Measurements from ENCODE around the gene NUP98.

DNA sequence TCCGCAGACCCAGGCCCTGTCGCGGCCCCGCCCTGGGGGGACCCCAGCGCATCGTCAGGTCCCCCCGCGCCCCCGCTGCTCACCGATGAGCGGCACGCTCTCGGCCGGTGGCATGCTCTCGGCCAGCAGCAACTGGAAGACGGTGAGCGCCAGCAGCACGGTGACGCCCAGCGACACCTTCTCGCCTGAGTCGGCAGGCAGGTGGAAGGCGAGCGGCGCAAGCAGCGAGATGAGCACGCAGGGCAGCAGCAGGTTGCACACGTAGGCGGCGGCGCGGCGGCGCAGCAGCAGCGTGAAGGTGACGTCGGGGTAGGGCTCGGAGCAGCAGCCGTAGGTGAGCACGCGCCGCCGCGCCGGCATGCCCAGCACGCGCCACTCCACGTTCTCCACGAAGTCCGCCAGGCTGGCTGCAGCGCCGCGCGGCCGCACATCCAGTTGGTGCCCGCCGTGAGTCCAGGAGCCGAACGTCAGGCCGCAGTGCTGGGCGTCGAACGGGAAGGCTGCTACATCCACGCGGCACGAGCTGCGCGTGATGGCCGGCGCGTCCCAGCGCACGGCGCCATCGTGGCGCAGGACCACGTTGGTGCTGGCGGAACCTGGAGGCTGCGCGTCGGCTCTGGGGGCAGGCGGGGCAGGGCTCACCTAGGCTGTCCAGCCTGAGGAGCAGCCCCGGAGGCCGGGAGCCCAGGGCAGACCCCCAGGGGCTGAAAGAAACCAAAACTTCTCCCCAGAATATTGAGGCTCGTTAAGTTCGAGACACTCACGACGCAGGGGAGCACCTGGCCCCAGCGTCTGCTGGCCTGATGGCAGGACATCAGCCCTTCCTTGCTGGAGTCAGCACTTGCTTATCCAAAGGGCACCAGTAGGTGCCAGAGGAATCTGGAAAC lies 130.0 kb downstream of the NUP98 start:
- TF ChIP-seq POLR2AphosphoS5 (IDR thresholded peaks at IDR 0.05; ENCODE audit: low read depth, low read length): no peak
- TF ChIP-seq EZH2 (IDR thresholded peaks at IDR 0.05): no peak
- no peak for TF ChIP-seq CBX3 (IDR thresholded peaks at IDR 0.05; ENCODE audit: low read depth)
- TF ChIP-seq, protein P1, sequence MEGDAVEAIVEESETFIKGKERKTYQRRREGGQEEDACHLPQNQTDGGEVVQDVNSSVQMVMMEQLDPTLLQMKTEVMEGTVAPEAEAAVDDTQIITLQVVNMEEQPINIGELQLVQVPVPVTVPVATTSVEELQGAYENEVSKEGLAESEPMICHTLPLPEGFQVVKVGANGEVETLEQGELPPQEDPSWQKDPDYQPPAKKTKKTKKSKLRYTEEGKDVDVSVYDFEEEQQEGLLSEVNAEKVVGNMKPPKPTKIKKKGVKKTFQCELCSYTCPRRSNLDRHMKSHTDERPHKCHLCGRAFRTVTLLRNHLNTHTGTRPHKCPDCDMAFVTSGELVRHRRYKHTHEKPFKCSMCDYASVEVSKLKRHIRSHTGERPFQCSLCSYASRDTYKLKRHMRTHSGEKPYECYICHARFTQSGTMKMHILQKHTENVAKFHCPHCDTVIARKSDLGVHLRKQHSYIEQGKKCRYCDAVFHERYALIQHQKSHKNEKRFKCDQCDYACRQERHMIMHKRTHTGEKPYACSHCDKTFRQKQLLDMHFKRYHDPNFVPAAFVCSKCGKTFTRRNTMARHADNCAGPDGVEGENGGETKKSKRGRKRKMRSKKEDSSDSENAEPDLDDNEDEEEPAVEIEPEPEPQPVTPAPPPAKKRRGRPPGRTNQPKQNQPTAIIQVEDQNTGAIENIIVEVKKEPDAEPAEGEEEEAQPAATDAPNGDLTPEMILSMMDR (IDR thresholded peaks at IDR 0.05 in 2 of 3, conservative IDR thresholded peaks at IDR 0.05 in 1 of 3; ENCODE audit: borderline replicate concordance in 1 of 3, insufficient read depth in 1 of 3, low read depth in 2 of 3, low read length in 2 of 3): no peak
- TF ChIP-seq, protein P2, sequence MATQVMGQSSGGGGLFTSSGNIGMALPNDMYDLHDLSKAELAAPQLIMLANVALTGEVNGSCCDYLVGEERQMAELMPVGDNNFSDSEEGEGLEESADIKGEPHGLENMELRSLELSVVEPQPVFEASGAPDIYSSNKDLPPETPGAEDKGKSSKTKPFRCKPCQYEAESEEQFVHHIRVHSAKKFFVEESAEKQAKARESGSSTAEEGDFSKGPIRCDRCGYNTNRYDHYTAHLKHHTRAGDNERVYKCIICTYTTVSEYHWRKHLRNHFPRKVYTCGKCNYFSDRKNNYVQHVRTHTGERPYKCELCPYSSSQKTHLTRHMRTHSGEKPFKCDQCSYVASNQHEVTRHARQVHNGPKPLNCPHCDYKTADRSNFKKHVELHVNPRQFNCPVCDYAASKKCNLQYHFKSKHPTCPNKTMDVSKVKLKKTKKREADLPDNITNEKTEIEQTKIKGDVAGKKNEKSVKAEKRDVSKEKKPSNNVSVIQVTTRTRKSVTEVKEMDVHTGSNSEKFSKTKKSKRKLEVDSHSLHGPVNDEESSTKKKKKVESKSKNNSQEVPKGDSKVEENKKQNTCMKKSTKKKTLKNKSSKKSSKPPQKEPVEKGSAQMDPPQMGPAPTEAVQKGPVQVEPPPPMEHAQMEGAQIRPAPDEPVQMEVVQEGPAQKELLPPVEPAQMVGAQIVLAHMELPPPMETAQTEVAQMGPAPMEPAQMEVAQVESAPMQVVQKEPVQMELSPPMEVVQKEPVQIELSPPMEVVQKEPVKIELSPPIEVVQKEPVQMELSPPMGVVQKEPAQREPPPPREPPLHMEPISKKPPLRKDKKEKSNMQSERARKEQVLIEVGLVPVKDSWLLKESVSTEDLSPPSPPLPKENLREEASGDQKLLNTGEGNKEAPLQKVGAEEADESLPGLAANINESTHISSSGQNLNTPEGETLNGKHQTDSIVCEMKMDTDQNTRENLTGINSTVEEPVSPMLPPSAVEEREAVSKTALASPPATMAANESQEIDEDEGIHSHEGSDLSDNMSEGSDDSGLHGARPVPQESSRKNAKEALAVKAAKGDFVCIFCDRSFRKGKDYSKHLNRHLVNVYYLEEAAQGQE (IDR thresholded peaks at IDR 0.05; ENCODE audit: low read depth): no peak
- TF ChIP-seq RAD21 (IDR thresholded peaks at IDR 0.05; ENCODE audit: low read depth): no peak
- no peak for TF ChIP-seq ZFX (IDR thresholded peaks at IDR 0.05)
- no peak for TF ChIP-seq TCF7L2 (IDR thresholded peaks at IDR 0.05; ENCODE audit: borderline replicate concordance, extremely low read depth, insufficient read depth, insufficient read length)
- no peak for TF ChIP-seq JUND (IDR thresholded peaks at IDR 0.05)
- TF ChIP-seq POLR2A (IDR thresholded peaks at IDR 0.05; ENCODE audit: borderline replicate concordance, extremely low read depth, insufficient read depth, insufficient read length): no peak
- no peak for TF ChIP-seq ZNF274 (IDR thresholded peaks at IDR 0.05; ENCODE audit: low read depth, low read length)
- no peak for TF ChIP-seq FOSL1 (IDR thresholded peaks at IDR 0.05; ENCODE audit: low read depth)
- TF ChIP-seq, protein P3, sequence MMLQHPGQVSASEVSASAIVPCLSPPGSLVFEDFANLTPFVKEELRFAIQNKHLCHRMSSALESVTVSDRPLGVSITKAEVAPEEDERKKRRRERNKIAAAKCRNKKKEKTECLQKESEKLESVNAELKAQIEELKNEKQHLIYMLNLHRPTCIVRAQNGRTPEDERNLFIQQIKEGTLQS (IDR thresholded peaks at IDR 0.05): no peak

Data from HCT116 (cell line).